HepG2 (cell line): ENCODE results near the gene PRKAG1. TPM values are rescaled to one million over a fixed set of nuclear protein-coding genes. Genes with fewer than 3 reads are reported as not detected.

Experiments used
- ARID5B ChIP-seq: IDR thresholded peaks from 2 replicates; pipeline ENCODE4 v1.4.0; 2020; ENCODE audit warnings: mild to moderate bottlenecking, missing genetic modification reagents
- ATAD3A ChIP-seq: sonication (generic); formaldehyde crosslinking; IDR thresholded peaks from 2 replicates; pipeline ENCODE4 v1.4.0; 2020; ENCODE audit warnings: missing genetic modification reagents
- ATF3 ChIP-seq: sonication (generic); formaldehyde crosslinking; IDR thresholded peaks from 2 replicates; pipeline ENCODE4 v1.4.0; 2020; ENCODE audit warnings: missing genetic modification reagents
- HOXA9 ChIP-seq: sonication (generic); formaldehyde crosslinking; IDR thresholded peaks from 2 replicates; pipeline ENCODE4 v1.8.1; 2022; ENCODE audit warnings: missing genetic modification reagents, mild to moderate bottlenecking, moderate library complexity, borderline replicate concordance
- JARID2 ChIP-seq: sonication (generic); formaldehyde crosslinking; IDR thresholded peaks from 2 replicates; pipeline ENCODE4 v1.8.1; 2023; ENCODE audit warnings: missing genetic modification reagents, inconsistent platforms; ENCODE audit not compliant: insufficient replicate concordance
- KMT2A ChIP-seq: sonication (generic); formaldehyde crosslinking; IDR thresholded peaks from 2 replicates; pipeline ENCODE4 v1.4.0; 2020; ENCODE audit warnings: missing genetic modification reagents
- MTF2 ChIP-seq: sonication (generic); formaldehyde crosslinking; IDR thresholded peaks from 2 replicates; pipeline ENCODE4 v1.5.0; 2020; ENCODE audit warnings: missing genetic modification reagents, borderline replicate concordance
- MYPOP ChIP-seq: sonication (generic); formaldehyde crosslinking; IDR thresholded peaks from 2 replicates; pipeline ENCODE4 v1.8.1; 2023; ENCODE audit warnings: mild to moderate bottlenecking, moderate library complexity, missing genetic modification reagents
- POLR2AphosphoS2 ChIP-seq: IDR thresholded peaks from 2 replicates; pipeline ENCODE4 v1.6.1; 2011; ENCODE audit warnings: low read depth, low read length, improper control_type of control experiment
- POLR2AphosphoS5 ChIP-seq: IDR thresholded peaks from 2 replicates; pipeline ENCODE4 v1.6.1; 2012; ENCODE audit warnings: low read depth, low read length
- RFX1 ChIP-seq: fragments of 450-650 bp; IDR thresholded peaks from 2 replicates; pipeline ENCODE4 v1.6.1; 2017
- SMAD9 ChIP-seq: sonication (generic); formaldehyde crosslinking; IDR thresholded peaks from 2 replicates; pipeline ENCODE4 v1.5.1; 2020; ENCODE audit warnings: mild to moderate bottlenecking, missing genetic modification reagents
- SMC3 ChIP-seq: IDR thresholded peaks from 2 replicates; pipeline ENCODE4 v1.6.1; 2011; ENCODE audit warnings: low read length, improper control_type of control experiment
- TARDBP ChIP-seq: sonication (generic); formaldehyde crosslinking; IDR thresholded peaks from 2 replicates; pipeline ENCODE4 v1.8.0; 2022; ENCODE audit warnings: mild to moderate bottlenecking, missing genetic modification reagents
- U2AF1 ChIP-seq: fragments of 200-400 bp; formaldehyde crosslinking; optimal IDR thresholded peaks from 2 replicates; pipeline ENCODE3; 2017; ENCODE audit warnings: mild to moderate bottlenecking, low read depth, low read length
- U2AF2 ChIP-seq: fragments of 200-400 bp; formaldehyde crosslinking; IDR thresholded peaks from 2 replicates; pipeline ENCODE4 v1.6.1; 2017; ENCODE audit warnings: low read depth, mild to moderate bottlenecking, low read length
- ZC3H13 ChIP-seq: sonication (generic); formaldehyde crosslinking; IDR thresholded peaks from 2 replicates; pipeline ENCODE4 v1.8.1; 2023; ENCODE audit warnings: mild to moderate bottlenecking, missing genetic modification reagents, moderate library complexity
- ZGPAT ChIP-seq: IDR thresholded peaks from 2 replicates; pipeline ENCODE4 v1.6.1; 2016; ENCODE audit warnings: mild to moderate bottlenecking
- ZMYM3 ChIP-seq: sonication (generic); formaldehyde crosslinking; IDR thresholded peaks from 2 replicates; pipeline ENCODE4 v1.5.1; 2020; ENCODE audit warnings: mild to moderate bottlenecking, missing genetic modification reagents
- ZNF256 ChIP-seq: sonication (generic); formaldehyde crosslinking; conservative IDR thresholded peaks from 2 replicates; pipeline ENCODE4 v1.4.0; 2020; ENCODE audit warnings: missing genetic modification reagents
- ZNF317 ChIP-seq: sonication (generic); formaldehyde crosslinking; IDR thresholded peaks from 2 replicates; pipeline ENCODE4 v1.5.0; 2020; ENCODE audit warnings: mild to moderate bottlenecking, missing genetic modification reagents
- ZNF451 ChIP-seq: sonication (generic); formaldehyde crosslinking; IDR thresholded peaks from 2 replicates; pipeline ENCODE4 v1.5.0; 2020; ENCODE audit warnings: mild to moderate bottlenecking, missing genetic modification reagents
- ZNF557 ChIP-seq: sonication (generic); formaldehyde crosslinking; IDR thresholded peaks from 2 replicates; pipeline ENCODE4 v1.4.0; 2020; ENCODE audit warnings: missing genetic modification reagents
- ZNF761 ChIP-seq: sonication (generic); formaldehyde crosslinking; conservative IDR thresholded peaks from 2 replicates; pipeline ENCODE4 v1.4.0; 2020; ENCODE audit warnings: mild to moderate bottlenecking, missing genetic modification reagents
- ZNF879 ChIP-seq: sonication (generic); formaldehyde crosslinking; IDR thresholded peaks from 2 replicates; pipeline ENCODE4 v1.8.1; 2023; ENCODE audit warnings: missing genetic modification reagents
- polyA plus RNA-seq, 8 experiments: library from polyadenylated mRNA; depleted of rRNA in 3 of 8; stranded (reverse) in 7 of 8; unstranded in 1 of 8; fragments of >200 nt; fragmentation: Illumina TruSeq in 4 of 8; extraction: Trizol in 4 of 8; gene quantifications; 2 replicates each; pipeline versions ENCODE4 v1.2.1 to v1.2.3, GENCODE V29; 2011 to 2016; ENCODE audit warnings: low read depth in 4 of 8, missing spikeins in 1 of 8, mixed read lengths in 1 of 8; ENCODE audit not compliant: insufficient read depth in 1 of 8
- total RNA-seq, 5 experiments: library from RNA; depleted of rRNA; stranded (reverse); fragments of >200 nt; fragmentation: Illumina TruSeq; extraction: Trizol; gene quantifications; 2 replicates each; pipeline ENCODE4 v1.2.3, GENCODE V29; 2016; ENCODE audit warnings: low read depth in 1 of 5

The PRKAG1 gene
- total and polyA plus RNA-seq, 2 of the 13 experiments (the other 11 are each of a cell fraction or from before 2014, with no cell fraction given): 26.1 to 32.8 TPM

- TF ChIP-seq ZNF451 (CRISPR knock-in tag) (0 out of 2 replicates have a peak, but pooled peaks have one; percentile 17), SMC3 (peak; percentile 37; the same call in 1 of the 2 replicates), KMT2A (no peak), POLR2AphosphoS2 (no peak), ZNF557 (no peak), RFX1 (no peak), ATAD3A (CRISPR knock-in tag) (no peak), ARID5B (CRISPR knock-in tag) (0 out of 2 replicates have a peak, but pooled peaks have one; percentile 8), ZGPAT (CRISPR knock-in tag) (no peak), ZNF761 (CRISPR knock-in tag) (0 out of 2 replicates have a peak, but pooled peaks have one; percentile 39), JARID2 (CRISPR knock-in tag) (no peak), ZNF879 (CRISPR knock-in tag) (peak; percentile 29; the same call in 1 of the 2 replicates), POLR2AphosphoS5 (no peak), MYPOP (CRISPR knock-in tag) (0 out of 2 replicates have a peak, but pooled peaks have one; percentile 43), ZMYM3 (CRISPR knock-in tag) (no peak), U2AF1 (no peak), SMAD9 (no peak), HOXA9 (CRISPR knock-in tag) (no peak), MTF2 (peak; percentile 88), TARDBP (CRISPR knock-in tag) (no peak), ZNF317 (CRISPR knock-in tag) (no peak), ATF3 (CRISPR knock-in tag) (no peak), U2AF2 (no peak), ZC3H13 (CRISPR knock-in tag) (no peak), ZNF256 (CRISPR knock-in tag) (no peak)
Observed at GRCh38 chr12:48996794-48997718, 21.5 kb downstream of the PRKAG1 start (continued).
